Measurements from ENCODE around the gene GLYAT. TPM values are rescaled to one million over a fixed set of nuclear protein-coding genes. Genes with fewer than 3 reads are reported as not detected.

GLYAT gene
- total and polyA plus RNA-seq, 2 of the 8 experiments (the other 6 are each of a cell fraction or from before 2014, with no cell fraction given), result not detected

- TF ChIP-seq CREB1 (IDR thresholded peaks at IDR 0.05) (no peak), ASH2L (IDR thresholded peaks at IDR 0.05; ENCODE audit: low read length) (no peak), CTBP2 (IDR thresholded peaks at IDR 0.05; ENCODE audit: borderline replicate concordance, insufficient read depth, insufficient read length, low read length) (no peak), KDM5A (IDR thresholded peaks at IDR 0.05; ENCODE audit: low read length) (no peak), NRF1 (IDR thresholded peaks at IDR 0.05; ENCODE audit: low read depth, low read length) (no peak)
Measured at GRCh38 chr11:58659404-58659803, 72.3 kb downstream of the GLYAT start (continued).

Other genes starting within 250 kb of the GLYAT start
- gene OR5B21, start 223.8 kb downstream of the GLYAT start, total RNA-seq (2021; fragmentation: NEBNext Ultra II Directional; extraction: Animal tissue kit (Norgen Biotek cat#: 25700)), result not detected in 2 replicates
- not detected in 2 replicates for gene OR5B21, start 223.8 kb downstream of the GLYAT start, polyA plus RNA-seq (2011; rRNA removed)
- 0.69 and 1.4 TPM in 2 replicates for gene LPXN, start 156.1 kb downstream of the GLYAT start, total RNA-seq (2021; fragmentation: NEBNext Ultra II Directional; extraction: Animal tissue kit (Norgen Biotek cat#: 25700))
- gene LPXN, start 156.1 kb downstream of the GLYAT start, polyA plus RNA-seq (2011; rRNA removed), result 2.5 and 2.7 TPM in 2 replicates
- 29.0 and 29.5 TPM in 2 replicates for gene ZFP91, start 152.9 kb downstream of the GLYAT start, total RNA-seq (2021; fragmentation: NEBNext Ultra II Directional; extraction: Animal tissue kit (Norgen Biotek cat#: 25700))
- 7.8 and 10.7 TPM in 2 replicates for gene ZFP91, start 152.9 kb downstream of the GLYAT start, polyA plus RNA-seq (2011; rRNA removed)
- 1.5 and 1.9 TPM in 2 replicates for gene CNTF, start 109.3 kb downstream of the GLYAT start, total RNA-seq (2021; fragmentation: NEBNext Ultra II Directional; extraction: Animal tissue kit (Norgen Biotek cat#: 25700))
- gene CNTF, start 109.3 kb downstream of the GLYAT start, polyA plus RNA-seq (2011; rRNA removed), result 0.33 and 0.41 TPM in 2 replicates
- gene GLYATL2, start 112.8 kb upstream of the GLYAT start, total RNA-seq (2021; fragmentation: NEBNext Ultra II Directional; extraction: Animal tissue kit (Norgen Biotek cat#: 25700)), result 0.38 and 0.69 TPM in 2 replicates
- gene GLYATL2, start 112.8 kb upstream of the GLYAT start, polyA plus RNA-seq (2011; rRNA removed), result 0.08 and 0.39 TPM in 2 replicates
- gene GLYATL1, start 207.5 kb upstream of the GLYAT start, total RNA-seq (2021; fragmentation: NEBNext Ultra II Directional; extraction: Animal tissue kit (Norgen Biotek cat#: 25700)), result 10.7 and 11.5 TPM in 2 replicates
- gene GLYATL1, start 207.5 kb upstream of the GLYAT start, polyA plus RNA-seq (2011; rRNA removed), result 5.2 and 8.6 TPM in 2 replicates

All from H1 (cell line).